Testis (tissue), 2 donors: ENCODE results near the gene PON3.

Source experiments
- CTCF ChIP-seq, 3 experiments: fragments of 450-650 bp in 2 of 3; fragments of 200-600 bp in 1 of 3; sonication (generic) in 1 of 3; IDR thresholded peaks; one replicate each; pipeline ENCODE4 v1.5.1; 2016 to 2019; ENCODE audit warnings: antibody characterized with exemption in 3 of 3, mild to moderate bottlenecking in 2 of 3, moderate library complexity in 1 of 3
- POLR2A ChIP-seq: fragments of 450-650 bp; IDR thresholded peaks from one replicate; pipeline ENCODE4 v1.6.1; 2017; ENCODE audit warnings: antibody characterized with exemption, mild to moderate bottlenecking, moderate library complexity

GRCh38 chr7:95367606-95368005, 28.6 kb downstream of the PON3 start:
- TF ChIP-seq CTCF (IDR thresholded peaks at IDR 0.05), result no peak
- TF ChIP-seq POLR2A, result no peak
